ENCODE results near the gene ORC2.

DNA sequence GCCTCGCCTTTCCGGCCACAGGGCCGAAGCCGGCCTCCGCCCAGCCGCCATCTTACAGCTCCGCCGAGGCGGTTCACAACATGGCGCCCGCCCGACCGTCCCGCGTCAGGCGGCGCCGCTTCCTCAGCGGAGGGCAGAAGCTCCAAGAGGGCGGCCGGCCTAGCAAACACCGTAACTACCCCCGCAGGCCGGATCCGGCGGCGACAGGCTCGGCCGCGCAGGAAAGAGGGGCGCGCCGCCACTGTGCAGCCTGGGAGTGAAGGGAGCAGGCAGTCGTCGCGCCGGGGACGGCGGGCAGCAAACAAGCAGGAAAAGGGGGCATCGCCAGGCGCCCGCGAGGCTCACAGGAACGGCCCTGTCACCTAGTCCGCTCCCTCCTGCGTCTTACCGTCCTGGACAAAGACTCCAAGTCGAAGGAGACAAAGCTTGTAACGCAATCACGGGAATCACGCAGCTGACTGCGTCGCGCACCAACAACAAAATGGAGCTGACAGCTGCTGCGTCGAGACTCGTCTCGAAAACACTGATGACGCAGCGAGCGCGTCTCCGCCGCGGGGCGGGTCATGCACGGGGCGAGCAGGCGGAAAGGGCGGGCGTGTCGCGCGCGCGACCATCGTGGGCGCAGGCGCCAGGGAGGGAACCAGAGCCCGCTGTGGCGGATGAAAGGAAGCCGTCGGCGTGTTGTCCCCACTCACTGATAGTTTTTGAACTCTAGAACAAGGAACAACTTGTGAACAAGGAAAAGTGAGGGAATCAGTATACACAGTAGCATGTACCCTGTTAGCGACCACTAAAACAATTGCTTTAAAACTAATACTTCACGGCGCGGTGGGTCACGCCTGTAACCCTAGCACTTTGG is 99.1 kb downstream of the ORC2 start, which contains the start of gene CLK1:
- TF ChIP-seq, protein P1, sequence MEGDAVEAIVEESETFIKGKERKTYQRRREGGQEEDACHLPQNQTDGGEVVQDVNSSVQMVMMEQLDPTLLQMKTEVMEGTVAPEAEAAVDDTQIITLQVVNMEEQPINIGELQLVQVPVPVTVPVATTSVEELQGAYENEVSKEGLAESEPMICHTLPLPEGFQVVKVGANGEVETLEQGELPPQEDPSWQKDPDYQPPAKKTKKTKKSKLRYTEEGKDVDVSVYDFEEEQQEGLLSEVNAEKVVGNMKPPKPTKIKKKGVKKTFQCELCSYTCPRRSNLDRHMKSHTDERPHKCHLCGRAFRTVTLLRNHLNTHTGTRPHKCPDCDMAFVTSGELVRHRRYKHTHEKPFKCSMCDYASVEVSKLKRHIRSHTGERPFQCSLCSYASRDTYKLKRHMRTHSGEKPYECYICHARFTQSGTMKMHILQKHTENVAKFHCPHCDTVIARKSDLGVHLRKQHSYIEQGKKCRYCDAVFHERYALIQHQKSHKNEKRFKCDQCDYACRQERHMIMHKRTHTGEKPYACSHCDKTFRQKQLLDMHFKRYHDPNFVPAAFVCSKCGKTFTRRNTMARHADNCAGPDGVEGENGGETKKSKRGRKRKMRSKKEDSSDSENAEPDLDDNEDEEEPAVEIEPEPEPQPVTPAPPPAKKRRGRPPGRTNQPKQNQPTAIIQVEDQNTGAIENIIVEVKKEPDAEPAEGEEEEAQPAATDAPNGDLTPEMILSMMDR (IDR thresholded peaks at IDR 0.05; ENCODE audit: insufficient read depth, low read depth, low read length) = no peak
- no peak for TF ChIP-seq EZH2 (IDR thresholded peaks at IDR 0.05; ENCODE audit: insufficient read depth, low read length)

All from astrocyte (in vitro differentiated cells and primary cell).